SK-N-SH (cell line): ENCODE results near the gene ATP8A2. TPM values are rescaled to one million over a fixed set of nuclear protein-coding genes. Genes with fewer than 3 reads are reported as not detected.

Experiments
- CTCF ChIA-PET: fragments of 300-600, 350-600 bp; formaldehyde crosslinking; extraction: SDS; loops from one replicate; lab custom pipeline; 2021; lab: Yijun Ruan, JAX
- POLR2A ChIA-PET: fragments of 350-600 bp; sonication (Branson Sonifier 250); formaldehyde crosslinking; extraction: SDS; loops from one replicate; lab custom pipeline; 2020; ENCODE audit warnings: antibody characterized with exemption, inconsistent platforms; lab: Yijun Ruan, JAX
- DNase-seq: peaks from one replicate; pipeline ENCODE4 v3.0.0; 2012
- H2AFZ ChIP-seq: fragments of 200-600 bp; sonication (generic); 2 replicates; pipeline ENCODE4 v1.8.1; 2016; ENCODE audit warnings: antibody characterized with exemption, mild to moderate bottlenecking, low read depth
- H3F3A ChIP-seq: fragments of 200-600 bp; sonication (generic); replicated peaks from 2 replicates; pipeline ENCODE3; 2016; ENCODE audit warnings: antibody characterized with exemption, mild to moderate bottlenecking; ENCODE audit not compliant: insufficient read depth
- H3K27ac ChIP-seq, 2 experiments: fragments of 200-500 bp in 1 of 2; fragments of 200-600 bp in 1 of 2; sonication (Bioruptor generic) in 1 of 2; sonication (generic), shearing (Covaris generic) in 1 of 2; 2 replicates each; pipeline versions ENCODE4 v1.5.1 to v1.6.1; 2014 to 2016; ENCODE audit warnings: low read depth in 2 of 2, inconsistent platforms in 1 of 2, low read length in 1 of 2, mild to moderate bottlenecking in 1 of 2, mixed read lengths in 1 of 2
- H3K27me3 ChIP-seq: fragments of 200-600 bp; sonication (generic), shearing (Covaris generic); 2 replicates; pipeline ENCODE4 v1.6.1; 2016; ENCODE audit warnings: mixed run types; ENCODE audit not compliant: insufficient read depth
- H3K36me3 ChIP-seq, 2 experiments: fragments of 200-500 bp in 1 of 2; fragments of 200-600 bp in 1 of 2; sonication (Bioruptor generic) in 1 of 2; sonication (generic) in 1 of 2; replicated peaks in 1 of 2; 2 replicates each; pipeline versions ENCODE3 to v1.5.1; 2014 to 2016; ENCODE audit warnings: low read length in 1 of 2, mild to moderate bottlenecking in 1 of 2; ENCODE audit not compliant: insufficient read depth in 2 of 2, control insufficient read depth in 1 of 2
- H3K4me1 ChIP-seq, 2 experiments: fragments of 200-500 bp in 1 of 2; fragments of 200-600 bp in 1 of 2; sonication (Bioruptor generic) in 1 of 2; sonication (generic), shearing (Covaris generic) in 1 of 2; 2 replicates each; pipeline versions ENCODE4 v1.5.1 to v1.6.1; 2014 to 2016; ENCODE audit warnings: low read depth in 1 of 2, low read length in 1 of 2, mixed run types in 1 of 2; ENCODE audit not compliant: insufficient read depth in 2 of 2, control insufficient read depth in 1 of 2
- H3K4me2 ChIP-seq: fragments of 200-600 bp; sonication (generic), shearing (Covaris generic); 2 replicates; pipeline ENCODE4 v1.6.1; 2017; ENCODE audit warnings: mixed run types
- H3K4me3 ChIP-seq, 2 experiments: fragments of 200-500 bp in 1 of 2; fragments of 200-600 bp in 1 of 2; sonication (Bioruptor generic) in 1 of 2; sonication (generic), shearing (Covaris generic) in 1 of 2; 2 replicates each; pipeline versions ENCODE4 v1.5.1 to v1.8.1; 2014 to 2016; ENCODE audit warnings: low read depth in 2 of 2, inconsistent platforms in 1 of 2, low read length in 1 of 2, mild to moderate bottlenecking in 1 of 2, mixed read lengths in 1 of 2, moderate library complexity in 1 of 2
- H3K79me2 ChIP-seq: fragments of 200-600 bp; sonication (generic); 2 replicates; pipeline ENCODE4 v1.8.1; 2017; ENCODE audit warnings: mild to moderate bottlenecking; ENCODE audit not compliant: insufficient read depth
- H3K9ac ChIP-seq: fragments of 200-600 bp; sonication (generic); 2 replicates; pipeline ENCODE4 v1.6.1; 2017; ENCODE audit warnings: mixed run types
- H3K9me2 ChIP-seq: fragments of 200-600 bp; sonication (generic); 2 replicates; pipeline ENCODE4 v1.6.1; 2017; ENCODE audit warnings: mixed run types
- H3K9me3 ChIP-seq: fragments of 200-600 bp; sonication (generic); 2 replicates; pipeline ENCODE4 v1.6.1; 2017; ENCODE audit warnings: mixed run types, mild to moderate bottlenecking, moderate library complexity
- H4K20me1 ChIP-seq: fragments of 200-600 bp; sonication (generic); 2 replicates; pipeline ENCODE4 v1.6.1; 2017; ENCODE audit warnings: mild to moderate bottlenecking, mixed run types; ENCODE audit not compliant: insufficient read depth
- EP300 ChIP-seq, 2 experiments: IDR thresholded peaks; 2 replicates each; pipeline versions ENCODE4 v1.4.0 to v1.6.1; 2012; ENCODE audit warnings: borderline replicate concordance in 1 of 2, low read depth in 1 of 2, low read length in 1 of 2
- FOSL2 ChIP-seq: IDR thresholded peaks from 2 replicates; pipeline ENCODE4 v1.4.0; 2012; ENCODE audit warnings: low read depth, mild to moderate bottlenecking, moderate library complexity, borderline replicate concordance
- FOXM1 ChIP-seq: IDR thresholded peaks from 2 replicates; pipeline ENCODE4 v1.4.0; 2012; ENCODE audit warnings: low read depth, mild to moderate bottlenecking
- MEF2A ChIP-seq: IDR thresholded peaks from 2 replicates; pipeline ENCODE4 v1.4.0; 2012; ENCODE audit warnings: low read depth, borderline replicate concordance
- NFIC ChIP-seq: IDR thresholded peaks from 2 replicates; pipeline ENCODE4 v1.4.0; 2012; ENCODE audit warnings: borderline replicate concordance
- NRF1 ChIP-seq: IDR thresholded peaks from 2 replicates; pipeline ENCODE4 v1.6.1; 2012; ENCODE audit warnings: low read depth, mild to moderate bottlenecking, low read length
- POLR2AphosphoS5 ChIP-seq: IDR thresholded peaks from 2 replicates; pipeline ENCODE4 v1.6.1; 2012; ENCODE audit warnings: low read depth, low read length
- RAD21 ChIP-seq: IDR thresholded peaks from 2 replicates; pipeline ENCODE4 v1.6.1; 2012; ENCODE audit warnings: mild to moderate bottlenecking, low read length
- RFX5 ChIP-seq: IDR thresholded peaks from 2 replicates; pipeline ENCODE4 v1.6.1; 2012; ENCODE audit warnings: mild to moderate bottlenecking, improper control_type of control experiment, low read length
- SIN3A ChIP-seq: IDR thresholded peaks from 2 replicates; pipeline ENCODE4 v1.6.1; 2012; ENCODE audit warnings: low read depth, mild to moderate bottlenecking, low read length, moderate library complexity, borderline replicate concordance
- TAF1 ChIP-seq: IDR thresholded peaks from 2 replicates; pipeline ENCODE4 v1.6.1; 2012; ENCODE audit warnings: low read depth, mild to moderate bottlenecking, low read length, moderate library complexity, borderline replicate concordance
- TEAD4 ChIP-seq: IDR thresholded peaks from 2 replicates; pipeline ENCODE4 v1.4.0; 2012; ENCODE audit warnings: mild to moderate bottlenecking, borderline replicate concordance; ENCODE audit not compliant: insufficient read depth
- WGBS: methylation state at CpG from one replicate; pipeline ENCODE4 v1.1.6; 2017; ENCODE audit warnings: low lambda C conversion rate; 5-methylcytosine and 5-hydroxymethylcytosine counted together
- polyA plus RNA-seq, 3 experiments: library from polyadenylated mRNA; depleted of rRNA; stranded (reverse); fragments of >200 nt; gene quantifications; 2 replicates each; pipeline ENCODE4 v1.2.3, GENCODE V29; 2012
- TF ChIP-seq, protein P1 (sequence below): fragments of 150-350 bp; IDR thresholded peaks from 2 replicates; pipeline ENCODE4 v1.6.1; 2017; ENCODE audit warnings: antibody characterized with exemption, low read length, low read depth, borderline replicate concordance
- TF ChIP-seq, protein P2 (sequence below): fragments of 150-350 bp; IDR thresholded peaks from 2 replicates; pipeline ENCODE4 v1.6.1; 2016; ENCODE audit warnings: mild to moderate bottlenecking, low read depth, low read length
- TF ChIP-seq, protein P3 (sequence below): IDR thresholded peaks from 2 replicates; pipeline ENCODE4 v1.6.1; 2012; ENCODE audit warnings: mild to moderate bottlenecking, low read depth, low read length, moderate library complexity
- TF ChIP-seq, protein P4 (sequence below): IDR thresholded peaks from 2 replicates; pipeline ENCODE4 v1.4.0; 2012; ENCODE audit warnings: low read depth, borderline replicate concordance
- TF ChIP-seq, protein P5 (sequence below): fragments of 200-600 bp; sonication (generic); IDR thresholded peaks from 2 replicates; pipeline ENCODE4 v1.6.1; 2017; ENCODE audit warnings: antibody characterized with exemption, mild to moderate bottlenecking, moderate library complexity
- TF ChIP-seq, protein P6 (sequence below): IDR thresholded peaks from 2 replicates; pipeline ENCODE4; 2012

Gene ATP8A2
- polyA plus RNA-seq, 1 of the 3 experiments (the other 2 are of a cell fraction), result 0.02 TPM

DNA sequence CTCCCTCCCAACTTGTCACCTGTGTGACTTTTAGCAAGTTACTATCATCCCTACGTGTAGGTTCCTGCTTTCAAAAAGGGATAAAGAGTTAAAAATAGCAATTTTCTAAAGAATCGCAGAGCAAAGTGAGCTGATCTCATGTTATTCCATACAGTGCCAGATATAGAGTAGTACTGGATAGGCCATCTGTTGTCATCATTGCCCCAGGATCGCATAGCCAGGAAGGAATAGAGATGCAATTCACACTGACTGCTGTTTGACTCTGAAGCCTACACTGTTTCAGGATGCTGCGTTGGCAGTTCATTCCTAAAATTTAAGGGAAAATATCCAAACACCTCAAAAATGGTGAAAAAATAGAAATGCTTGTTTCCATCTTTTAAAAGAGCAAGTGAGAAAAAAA is 541.2 kb downstream of the ATP8A2 start (continued):
- TF ChIP-seq, protein P1, sequence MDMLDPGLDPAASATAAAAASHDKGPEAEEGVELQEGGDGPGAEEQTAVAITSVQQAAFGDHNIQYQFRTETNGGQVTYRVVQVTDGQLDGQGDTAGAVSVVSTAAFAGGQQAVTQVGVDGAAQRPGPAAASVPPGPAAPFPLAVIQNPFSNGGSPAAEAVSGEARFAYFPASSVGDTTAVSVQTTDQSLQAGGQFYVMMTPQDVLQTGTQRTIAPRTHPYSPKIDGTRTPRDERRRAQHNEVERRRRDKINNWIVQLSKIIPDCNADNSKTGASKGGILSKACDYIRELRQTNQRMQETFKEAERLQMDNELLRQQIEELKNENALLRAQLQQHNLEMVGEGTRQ, result no peak
- TF ChIP-seq RFX5 (no peak), NRF1 (no peak), FOXM1 (no peak), TEAD4 (no peak), MEF2A (no peak), SIN3A (no peak)
- TF ChIP-seq, protein P2, sequence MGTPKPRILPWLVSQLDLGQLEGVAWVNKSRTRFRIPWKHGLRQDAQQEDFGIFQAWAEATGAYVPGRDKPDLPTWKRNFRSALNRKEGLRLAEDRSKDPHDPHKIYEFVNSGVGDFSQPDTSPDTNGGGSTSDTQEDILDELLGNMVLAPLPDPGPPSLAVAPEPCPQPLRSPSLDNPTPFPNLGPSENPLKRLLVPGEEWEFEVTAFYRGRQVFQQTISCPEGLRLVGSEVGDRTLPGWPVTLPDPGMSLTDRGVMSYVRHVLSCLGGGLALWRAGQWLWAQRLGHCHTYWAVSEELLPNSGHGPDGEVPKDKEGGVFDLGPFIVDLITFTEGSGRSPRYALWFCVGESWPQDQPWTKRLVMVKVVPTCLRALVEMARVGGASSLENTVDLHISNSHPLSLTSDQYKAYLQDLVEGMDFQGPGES, result no peak
- TF ChIP-seq, protein P3, sequence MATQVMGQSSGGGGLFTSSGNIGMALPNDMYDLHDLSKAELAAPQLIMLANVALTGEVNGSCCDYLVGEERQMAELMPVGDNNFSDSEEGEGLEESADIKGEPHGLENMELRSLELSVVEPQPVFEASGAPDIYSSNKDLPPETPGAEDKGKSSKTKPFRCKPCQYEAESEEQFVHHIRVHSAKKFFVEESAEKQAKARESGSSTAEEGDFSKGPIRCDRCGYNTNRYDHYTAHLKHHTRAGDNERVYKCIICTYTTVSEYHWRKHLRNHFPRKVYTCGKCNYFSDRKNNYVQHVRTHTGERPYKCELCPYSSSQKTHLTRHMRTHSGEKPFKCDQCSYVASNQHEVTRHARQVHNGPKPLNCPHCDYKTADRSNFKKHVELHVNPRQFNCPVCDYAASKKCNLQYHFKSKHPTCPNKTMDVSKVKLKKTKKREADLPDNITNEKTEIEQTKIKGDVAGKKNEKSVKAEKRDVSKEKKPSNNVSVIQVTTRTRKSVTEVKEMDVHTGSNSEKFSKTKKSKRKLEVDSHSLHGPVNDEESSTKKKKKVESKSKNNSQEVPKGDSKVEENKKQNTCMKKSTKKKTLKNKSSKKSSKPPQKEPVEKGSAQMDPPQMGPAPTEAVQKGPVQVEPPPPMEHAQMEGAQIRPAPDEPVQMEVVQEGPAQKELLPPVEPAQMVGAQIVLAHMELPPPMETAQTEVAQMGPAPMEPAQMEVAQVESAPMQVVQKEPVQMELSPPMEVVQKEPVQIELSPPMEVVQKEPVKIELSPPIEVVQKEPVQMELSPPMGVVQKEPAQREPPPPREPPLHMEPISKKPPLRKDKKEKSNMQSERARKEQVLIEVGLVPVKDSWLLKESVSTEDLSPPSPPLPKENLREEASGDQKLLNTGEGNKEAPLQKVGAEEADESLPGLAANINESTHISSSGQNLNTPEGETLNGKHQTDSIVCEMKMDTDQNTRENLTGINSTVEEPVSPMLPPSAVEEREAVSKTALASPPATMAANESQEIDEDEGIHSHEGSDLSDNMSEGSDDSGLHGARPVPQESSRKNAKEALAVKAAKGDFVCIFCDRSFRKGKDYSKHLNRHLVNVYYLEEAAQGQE, result no peak

DNA sequence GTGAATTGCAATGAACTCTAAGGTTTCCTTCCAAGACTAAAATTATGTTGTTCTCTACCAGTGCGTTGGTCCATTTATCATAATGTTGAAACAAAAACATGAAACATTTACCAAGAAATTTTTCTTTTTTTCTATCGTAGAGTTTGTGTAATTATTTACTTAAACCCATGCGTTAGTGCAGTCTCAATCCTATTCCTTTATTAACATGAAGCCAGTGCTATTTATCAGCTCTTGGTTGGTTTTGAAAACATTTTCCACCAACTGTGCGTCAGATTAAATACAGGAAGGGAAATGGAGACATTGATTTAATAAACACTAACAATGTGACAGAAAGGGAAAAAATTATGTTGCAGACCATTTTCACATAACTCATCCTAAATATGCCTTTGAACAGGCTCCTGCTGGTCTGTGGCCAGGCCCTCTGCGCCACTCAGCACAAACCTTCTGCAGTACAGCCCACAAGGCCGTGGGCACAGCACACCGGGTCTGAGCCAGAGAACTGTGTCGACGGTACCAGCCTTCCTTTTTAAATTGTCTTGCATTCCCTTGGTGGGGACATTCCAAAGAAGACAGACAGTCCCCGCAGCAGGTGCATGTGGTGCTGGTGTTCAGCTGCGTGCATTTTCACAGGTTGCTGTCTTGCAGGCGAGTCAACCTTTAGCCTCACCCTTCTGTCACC is 544.2 kb downstream of the ATP8A2 start:
- no peaks in the 10 kb centered on the region for H3K79me2 ChIP-seq
- no peaks in the 10 kb centered on the region for H3K27me3 ChIP-seq
- H3K36me3 ChIP-seq, result no peaks in the 10 kb centered on the region
- TF ChIP-seq, protein P4, sequence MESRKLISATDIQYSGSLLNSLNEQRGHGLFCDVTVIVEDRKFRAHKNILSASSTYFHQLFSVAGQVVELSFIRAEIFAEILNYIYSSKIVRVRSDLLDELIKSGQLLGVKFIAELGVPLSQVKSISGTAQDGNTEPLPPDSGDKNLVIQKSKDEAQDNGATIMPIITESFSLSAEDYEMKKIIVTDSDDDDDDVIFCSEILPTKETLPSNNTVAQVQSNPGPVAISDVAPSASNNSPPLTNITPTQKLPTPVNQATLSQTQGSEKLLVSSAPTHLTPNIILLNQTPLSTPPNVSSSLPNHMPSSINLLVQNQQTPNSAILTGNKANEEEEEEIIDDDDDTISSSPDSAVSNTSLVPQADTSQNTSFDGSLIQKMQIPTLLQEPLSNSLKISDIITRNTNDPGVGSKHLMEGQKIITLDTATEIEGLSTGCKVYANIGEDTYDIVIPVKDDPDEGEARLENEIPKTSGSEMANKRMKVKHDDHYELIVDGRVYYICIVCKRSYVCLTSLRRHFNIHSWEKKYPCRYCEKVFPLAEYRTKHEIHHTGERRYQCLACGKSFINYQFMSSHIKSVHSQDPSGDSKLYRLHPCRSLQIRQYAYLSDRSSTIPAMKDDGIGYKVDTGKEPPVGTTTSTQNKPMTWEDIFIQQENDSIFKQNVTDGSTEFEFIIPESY, result no peak
- TF ChIP-seq NFIC (no peak), FOSL2 (no peak), TEAD4 (no peak), EP300 (IDR thresholded peaks at IDR 0.05; ENCODE audit: borderline replicate concordance in 1 of 2, low read depth in 1 of 2, low read length in 1 of 2) (no peak), TAF1 (no peak), RAD21 (no peak), SIN3A (no peak), MEF2A (no peak), POLR2AphosphoS5 (no peak)
- TF ChIP-seq, protein P5, sequence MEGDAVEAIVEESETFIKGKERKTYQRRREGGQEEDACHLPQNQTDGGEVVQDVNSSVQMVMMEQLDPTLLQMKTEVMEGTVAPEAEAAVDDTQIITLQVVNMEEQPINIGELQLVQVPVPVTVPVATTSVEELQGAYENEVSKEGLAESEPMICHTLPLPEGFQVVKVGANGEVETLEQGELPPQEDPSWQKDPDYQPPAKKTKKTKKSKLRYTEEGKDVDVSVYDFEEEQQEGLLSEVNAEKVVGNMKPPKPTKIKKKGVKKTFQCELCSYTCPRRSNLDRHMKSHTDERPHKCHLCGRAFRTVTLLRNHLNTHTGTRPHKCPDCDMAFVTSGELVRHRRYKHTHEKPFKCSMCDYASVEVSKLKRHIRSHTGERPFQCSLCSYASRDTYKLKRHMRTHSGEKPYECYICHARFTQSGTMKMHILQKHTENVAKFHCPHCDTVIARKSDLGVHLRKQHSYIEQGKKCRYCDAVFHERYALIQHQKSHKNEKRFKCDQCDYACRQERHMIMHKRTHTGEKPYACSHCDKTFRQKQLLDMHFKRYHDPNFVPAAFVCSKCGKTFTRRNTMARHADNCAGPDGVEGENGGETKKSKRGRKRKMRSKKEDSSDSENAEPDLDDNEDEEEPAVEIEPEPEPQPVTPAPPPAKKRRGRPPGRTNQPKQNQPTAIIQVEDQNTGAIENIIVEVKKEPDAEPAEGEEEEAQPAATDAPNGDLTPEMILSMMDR, result no peak
- TF ChIP-seq, protein P6, sequence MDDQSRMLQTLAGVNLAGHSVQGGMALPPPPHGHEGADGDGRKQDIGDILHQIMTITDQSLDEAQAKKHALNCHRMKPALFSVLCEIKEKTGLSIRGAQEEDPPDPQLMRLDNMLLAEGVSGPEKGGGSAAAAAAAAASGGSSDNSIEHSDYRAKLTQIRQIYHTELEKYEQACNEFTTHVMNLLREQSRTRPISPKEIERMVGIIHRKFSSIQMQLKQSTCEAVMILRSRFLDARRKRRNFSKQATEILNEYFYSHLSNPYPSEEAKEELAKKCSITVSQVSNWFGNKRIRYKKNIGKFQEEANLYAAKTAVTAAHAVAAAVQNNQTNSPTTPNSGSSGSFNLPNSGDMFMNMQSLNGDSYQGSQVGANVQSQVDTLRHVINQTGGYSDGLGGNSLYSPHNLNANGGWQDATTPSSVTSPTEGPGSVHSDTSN, result no peak
- H3K27ac ChIP-seq, result no peak overlapping the region
- POLR2A ChIA-PET, result no interaction called here
- H3K9ac ChIP-seq, result no peak overlapping the region
- no peaks in the 10 kb centered on the region for H4K20me1 ChIP-seq
- H3F3A ChIP-seq, result no peaks in the 10 kb centered on the region
- H3K9me2 ChIP-seq, result no peaks in the 10 kb centered on the region
- no peak for DNase-seq
- no peaks in the 10 kb centered on the region; the same call in 1 of the 2 replicates for H3K9me3 ChIP-seq
- CTCF ChIA-PET, result no interaction called here
- WGBS, result 54% methylated on average over 10 of the region's 12 CpGs
- H3K4me1 ChIP-seq, result no peaks in the 10 kb centered on the region
- H2AFZ ChIP-seq, result no peak overlapping the region
- H3K4me2 ChIP-seq, result no peak overlapping the region
- no peak overlapping the region for H3K4me3 ChIP-seq
